Measurements from ENCODE around the gene STPG2.

DNA sequence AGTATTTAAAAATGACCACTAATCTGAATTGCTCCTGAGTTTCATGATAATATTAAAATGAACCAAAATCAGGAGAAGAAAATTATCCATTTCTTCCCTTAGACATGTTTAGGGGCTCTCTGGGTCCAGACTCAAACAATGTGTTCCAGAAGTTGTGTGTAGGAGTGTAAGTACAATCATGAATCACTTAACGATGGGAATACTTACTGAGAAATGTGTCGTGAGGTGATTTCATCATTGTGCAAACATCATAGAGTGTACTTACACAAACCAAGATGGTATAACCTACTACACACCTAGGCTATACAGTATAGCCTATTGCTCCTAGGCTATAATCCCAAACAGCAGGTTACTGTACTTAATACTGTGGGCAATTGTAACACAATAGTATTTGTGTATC lies 74.8 kb downstream of the STPG2 start:
- TF ChIP-seq FOXA1 (IDR thresholded peaks at IDR 0.05) (no peak), ZNF384 (IDR thresholded peaks at IDR 0.05) (no peak), ELF4 (IDR thresholded peaks at IDR 0.05) (no peak), SUZ12 (IDR thresholded peaks at IDR 0.05) (no peak), BHLHE40 (IDR thresholded peaks at IDR 0.05; ENCODE audit: borderline replicate concordance) (no peak), HDGF (IDR thresholded peaks at IDR 0.05; ENCODE audit: borderline replicate concordance) (no peak)

All from HEK293T (cell line).